GM12892 (cell line): ENCODE measurements around the gene PCCB.
"Not testable (repeated sequence)": the region's sequence is repeated elsewhere in the genome, so short reads cannot be mapped to it uniquely, and the experiment has no call there.

Experiments used
- DNase-seq: peaks from one replicate; pipeline ENCODE4 v3.0.0; 2011; ENCODE audit not compliant: insufficient read length
- FAIRE-seq: peaks from 2 replicates; lab custom pipeline; 2011; peaks lifted over from hg19 to GRCh38; lab: Jason Lieb, UNC
- POLR2A ChIP-seq: IDR thresholded peaks from 2 replicates; pipeline ENCODE4 v1.6.1; 2011; ENCODE audit warnings: low read depth, low read length, control low read depth
- POLR2AphosphoS5 ChIP-seq: IDR thresholded peaks from 2 replicates; pipeline ENCODE4 v1.6.1; 2011; ENCODE audit warnings: low read depth, low read length, control low read depth
- TAF1 ChIP-seq: IDR thresholded peaks from 2 replicates; pipeline ENCODE4 v1.6.1; 2011; ENCODE audit warnings: low read depth, mild to moderate bottlenecking, control low read depth, low read length, borderline replicate concordance

Gene PCCB

GRCh38 chr3:136247855-136248590 lies 2.1 kb upstream of the PCCB start:
- DNase-seq (no peak), FAIRE-seq (no peak)
- TF ChIP-seq POLR2A: no peak
- TF ChIP-seq POLR2AphosphoS5: no peak
- TF ChIP-seq TAF1: no peak

GRCh38 chr3:136249091-136249490 lies 1.0 kb upstream of the PCCB start:
- FAIRE-seq: no peak
- TF ChIP-seq POLR2A (no peak), POLR2AphosphoS5 (no peak), TAF1 (no peak)
- no peak for DNase-seq

- TF ChIP-seq TAF1 (no peak), POLR2A (no peak), POLR2AphosphoS5 (no peak)
- DNase-seq (no peak), FAIRE-seq (no peak)
These were observed 547 bp upstream of the PCCB start for GRCh38 chr3:136249593-136249992.

GRCh38 chr3:136250903-136251460 lies 842 bp downstream of the PCCB start:
- DNase-seq: no peak
- peak; percentile 67 for FAIRE-seq
- TF ChIP-seq TAF1: 0 out of 2 replicates have a peak, but pooled peaks have one; percentile 13
- TF ChIP-seq POLR2AphosphoS5: no peak

- DNase-seq: no peak
- no peak for FAIRE-seq
- no peak for TF ChIP-seq POLR2AphosphoS5
- no peak for TF ChIP-seq TAF1
- no peak for TF ChIP-seq POLR2A
These were observed 1.4 kb downstream of the PCCB start for GRCh38 chr3:136251511-136251910.

- FAIRE-seq (no peak), DNase-seq (no peak)
- TF ChIP-seq POLR2A (no peak), POLR2AphosphoS5 (no peak), TAF1 (no peak)
These were observed 5.7 kb downstream of the PCCB start for GRCh38 chr3:136255672-136256406.

- DNase-seq (no peak), FAIRE-seq (no peak)
- no peak for TF ChIP-seq POLR2A
- TF ChIP-seq POLR2AphosphoS5: no peak
- no peak for TF ChIP-seq TAF1
These were observed 8.1 kb downstream of the PCCB start for GRCh38 chr3:136258199-136258598.

GRCh38 chr3:136261826-136262225 lies 11.7 kb downstream of the PCCB start:
- TF ChIP-seq POLR2A (no peak), TAF1 (no peak), POLR2AphosphoS5 (no peak)
- FAIRE-seq: no peak
- no peak for DNase-seq

- DNase-seq: no peak
- TF ChIP-seq TAF1: no peak
- TF ChIP-seq POLR2A: no peak
- TF ChIP-seq POLR2AphosphoS5: no peak
- no peak for FAIRE-seq
These were observed 12.4 kb downstream of the PCCB start for GRCh38 chr3:136262559-136262958.

- TF ChIP-seq POLR2A: no peak
- TF ChIP-seq POLR2AphosphoS5: no peak
- no peak for TF ChIP-seq TAF1
- DNase-seq (no peak), FAIRE-seq (no peak)
These were observed 13.1 kb downstream of the PCCB start for GRCh38 chr3:136263251-136263650.

GRCh38 chr3:136266468-136267125 lies 16.5 kb downstream of the PCCB start:
- peak; percentile 53 for FAIRE-seq
- DNase-seq: not testable (repeated sequence)
